GM23338 (cell line): ENCODE data around the gene TARBP1. TPM values are rescaled to one million over a fixed set of nuclear protein-coding genes. Genes with fewer than 3 reads are reported as not detected.

Experiments
- ATAC-seq: fragments of 200-7000 bp; cut with Tn5 transposase; 3 replicates; pipeline ENCODE4 v1.9.1; 2020
- DNase-seq: peaks from one replicate; pipeline ENCODE4 v3.0.0-alpha.2; 2015; ENCODE audit warnings: low spot score
- H2AFZ ChIP-seq: fragments of 200-600 bp; sonication (generic); 2 replicates; pipeline ENCODE4 v1.8.0; 2016; ENCODE audit warnings: antibody characterized with exemption, mild to moderate bottlenecking, moderate library complexity
- H3F3A ChIP-seq: fragments of 200-600 bp; sonication (generic); replicated peaks from 2 replicates; pipeline ENCODE4 v1.8.0; 2017; ENCODE audit warnings: antibody characterized with exemption, mixed run types, low read depth
- H3K27ac ChIP-seq: fragments of 200-600 bp; sonication (generic); 2 replicates; pipeline ENCODE4 v1.6.1; 2016; ENCODE audit warnings: low read depth
- H3K27me3 ChIP-seq: fragments of 200-600 bp; sonication (generic); 2 replicates; pipeline ENCODE4 v1.8.0; 2016; ENCODE audit warnings: mild to moderate bottlenecking, mixed run types, moderate library complexity; ENCODE audit not compliant: insufficient read depth
- H3K36me3 ChIP-seq: fragments of 200-600 bp; sonication (generic); 2 replicates; pipeline ENCODE4 v1.8.0; 2016; ENCODE audit warnings: mild to moderate bottlenecking; ENCODE audit not compliant: insufficient read depth
- H3K4me1 ChIP-seq: fragments of 200-600 bp; sonication (generic); 2 replicates; pipeline ENCODE4 v1.8.0; 2016; ENCODE audit warnings: mild to moderate bottlenecking, moderate library complexity; ENCODE audit not compliant: insufficient read depth
- H3K4me2 ChIP-seq: fragments of 200-600 bp; sonication (generic); 2 replicates; pipeline ENCODE4 v1.7.1; 2017; ENCODE audit warnings: mixed run types
- H3K4me3 ChIP-seq: fragments of 200-600 bp; sonication (generic); 2 replicates; pipeline ENCODE4 v1.6.1; 2016; ENCODE audit warnings: mixed run types
- H3K79me2 ChIP-seq: fragments of 200-600 bp; sonication (generic); replicated peaks from 2 replicates; pipeline ENCODE4 v1.8.0; 2017; ENCODE audit warnings: mild to moderate bottlenecking; ENCODE audit not compliant: insufficient read depth
- H3K9me2 ChIP-seq: fragments of 200-600 bp; sonication (generic); 2 replicates; pipeline ENCODE4 v1.8.0; 2017; ENCODE audit not compliant: insufficient read depth
- H4K20me1 ChIP-seq: fragments of 200-600 bp; sonication (generic); replicated peaks from 2 replicates; pipeline ENCODE4 v1.8.0; 2017; ENCODE audit warnings: mild to moderate bottlenecking; ENCODE audit not compliant: insufficient read depth
- H3K27ac Mint-ChIP-seq: 2 replicates; pipeline ENCODE4 v1.8.0; 2020; ENCODE audit warnings: inconsistent platforms, mild to moderate bottlenecking, moderate library complexity, mixed read lengths
- H3K27me3 Mint-ChIP-seq: 3 replicates; pipeline ENCODE4 v1.8.0; 2022; ENCODE audit warnings: low read depth, mild to moderate bottlenecking, moderate library complexity, mixed read lengths, inconsistent platforms; ENCODE audit not compliant: insufficient read depth, poor library complexity
- H3K36me3 Mint-ChIP-seq: 3 replicates; pipeline ENCODE4 v1.8.0; 2021; ENCODE audit warnings: low read depth, mild to moderate bottlenecking, inconsistent platforms, moderate library complexity, mixed read lengths
- H3K4me1 Mint-ChIP-seq: 3 replicates; pipeline ENCODE4 v1.8.0; 2020; ENCODE audit warnings: mild to moderate bottlenecking, inconsistent platforms, mixed read lengths
- H3K4me3 Mint-ChIP-seq: 3 replicates; pipeline ENCODE4 v1.8.0; 2021; ENCODE audit warnings: moderate library complexity, mild to moderate bottlenecking, inconsistent platforms, mixed read lengths
- H3K9me3 Mint-ChIP-seq: 3 replicates; pipeline ENCODE4 v1.8.0; 2020; ENCODE audit warnings: moderate library complexity, mild to moderate bottlenecking, inconsistent platforms, mixed read lengths
- POLR2AphosphoS5 ChIP-seq: IDR thresholded peaks from 2 replicates; pipeline ENCODE4 v1.6.1; 2016; ENCODE audit warnings: antibody characterized with exemption, low read depth
- ZNF331 ChIP-seq: fragments of 250-450 bp; sonication (Bioruptor Pico); IDR thresholded peaks from 2 replicates; pipeline ENCODE4 v1.5.0; 2020; ENCODE audit warnings: low read depth, mild to moderate bottlenecking, moderate library complexity
- polyA plus RNA-seq: library from polyadenylated mRNA; unstranded; fragments of >200 nt; fragmentation: Nextera tagmentation; extraction: Ambion mirVana; gene quantifications from 2 replicates; pipeline ENCODE4 v1.2.1, GENCODE V29; 2016
- total RNA-seq: library from RNA; depleted of rRNA; stranded (reverse); fragments of >200 nt; shearing (Covaris generic); gene quantifications from 2 replicates; pipeline ENCODE4 v1.2.3, GENCODE V29; 2014
- TF ChIP-seq, protein P1 (sequence below): fragments of 250-450 bp; sonication (Bioruptor Pico); IDR thresholded peaks from 2 replicates; pipeline ENCODE4 v1.5.0; 2020; ENCODE audit warnings: mild to moderate bottlenecking, moderate library complexity
- TF ChIP-seq, protein P2 (sequence below): IDR thresholded peaks from 2 replicates; pipeline ENCODE4 v1.6.1; 2016; ENCODE audit warnings: antibody characterized with exemption

Gene TARBP1
- total and polyA plus RNA-seq, 2 experiments from 2014 or later, result 14.9 to 18.8 TPM

DNA sequence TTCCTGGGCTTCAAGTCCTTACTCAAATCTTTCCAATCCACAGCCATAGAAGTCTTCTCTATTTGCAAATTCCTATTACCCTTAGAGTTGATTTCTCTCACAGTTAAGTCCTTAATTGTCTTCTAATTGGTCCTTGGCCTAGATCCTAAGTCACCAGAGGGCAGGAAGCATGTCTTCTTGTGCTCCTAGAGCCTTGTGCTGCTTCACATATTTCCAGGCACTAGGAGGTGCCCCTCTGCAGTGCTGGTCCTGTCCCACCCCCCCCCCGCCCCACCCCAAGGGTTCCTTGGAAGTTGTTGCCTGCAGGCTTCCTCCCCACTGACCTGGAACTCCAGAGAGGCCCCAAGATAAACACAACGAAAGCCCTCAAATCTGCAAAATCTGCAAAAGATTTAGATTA is 28.1 kb upstream of the TARBP1 start (continued):
- TF ChIP-seq, protein P1, sequence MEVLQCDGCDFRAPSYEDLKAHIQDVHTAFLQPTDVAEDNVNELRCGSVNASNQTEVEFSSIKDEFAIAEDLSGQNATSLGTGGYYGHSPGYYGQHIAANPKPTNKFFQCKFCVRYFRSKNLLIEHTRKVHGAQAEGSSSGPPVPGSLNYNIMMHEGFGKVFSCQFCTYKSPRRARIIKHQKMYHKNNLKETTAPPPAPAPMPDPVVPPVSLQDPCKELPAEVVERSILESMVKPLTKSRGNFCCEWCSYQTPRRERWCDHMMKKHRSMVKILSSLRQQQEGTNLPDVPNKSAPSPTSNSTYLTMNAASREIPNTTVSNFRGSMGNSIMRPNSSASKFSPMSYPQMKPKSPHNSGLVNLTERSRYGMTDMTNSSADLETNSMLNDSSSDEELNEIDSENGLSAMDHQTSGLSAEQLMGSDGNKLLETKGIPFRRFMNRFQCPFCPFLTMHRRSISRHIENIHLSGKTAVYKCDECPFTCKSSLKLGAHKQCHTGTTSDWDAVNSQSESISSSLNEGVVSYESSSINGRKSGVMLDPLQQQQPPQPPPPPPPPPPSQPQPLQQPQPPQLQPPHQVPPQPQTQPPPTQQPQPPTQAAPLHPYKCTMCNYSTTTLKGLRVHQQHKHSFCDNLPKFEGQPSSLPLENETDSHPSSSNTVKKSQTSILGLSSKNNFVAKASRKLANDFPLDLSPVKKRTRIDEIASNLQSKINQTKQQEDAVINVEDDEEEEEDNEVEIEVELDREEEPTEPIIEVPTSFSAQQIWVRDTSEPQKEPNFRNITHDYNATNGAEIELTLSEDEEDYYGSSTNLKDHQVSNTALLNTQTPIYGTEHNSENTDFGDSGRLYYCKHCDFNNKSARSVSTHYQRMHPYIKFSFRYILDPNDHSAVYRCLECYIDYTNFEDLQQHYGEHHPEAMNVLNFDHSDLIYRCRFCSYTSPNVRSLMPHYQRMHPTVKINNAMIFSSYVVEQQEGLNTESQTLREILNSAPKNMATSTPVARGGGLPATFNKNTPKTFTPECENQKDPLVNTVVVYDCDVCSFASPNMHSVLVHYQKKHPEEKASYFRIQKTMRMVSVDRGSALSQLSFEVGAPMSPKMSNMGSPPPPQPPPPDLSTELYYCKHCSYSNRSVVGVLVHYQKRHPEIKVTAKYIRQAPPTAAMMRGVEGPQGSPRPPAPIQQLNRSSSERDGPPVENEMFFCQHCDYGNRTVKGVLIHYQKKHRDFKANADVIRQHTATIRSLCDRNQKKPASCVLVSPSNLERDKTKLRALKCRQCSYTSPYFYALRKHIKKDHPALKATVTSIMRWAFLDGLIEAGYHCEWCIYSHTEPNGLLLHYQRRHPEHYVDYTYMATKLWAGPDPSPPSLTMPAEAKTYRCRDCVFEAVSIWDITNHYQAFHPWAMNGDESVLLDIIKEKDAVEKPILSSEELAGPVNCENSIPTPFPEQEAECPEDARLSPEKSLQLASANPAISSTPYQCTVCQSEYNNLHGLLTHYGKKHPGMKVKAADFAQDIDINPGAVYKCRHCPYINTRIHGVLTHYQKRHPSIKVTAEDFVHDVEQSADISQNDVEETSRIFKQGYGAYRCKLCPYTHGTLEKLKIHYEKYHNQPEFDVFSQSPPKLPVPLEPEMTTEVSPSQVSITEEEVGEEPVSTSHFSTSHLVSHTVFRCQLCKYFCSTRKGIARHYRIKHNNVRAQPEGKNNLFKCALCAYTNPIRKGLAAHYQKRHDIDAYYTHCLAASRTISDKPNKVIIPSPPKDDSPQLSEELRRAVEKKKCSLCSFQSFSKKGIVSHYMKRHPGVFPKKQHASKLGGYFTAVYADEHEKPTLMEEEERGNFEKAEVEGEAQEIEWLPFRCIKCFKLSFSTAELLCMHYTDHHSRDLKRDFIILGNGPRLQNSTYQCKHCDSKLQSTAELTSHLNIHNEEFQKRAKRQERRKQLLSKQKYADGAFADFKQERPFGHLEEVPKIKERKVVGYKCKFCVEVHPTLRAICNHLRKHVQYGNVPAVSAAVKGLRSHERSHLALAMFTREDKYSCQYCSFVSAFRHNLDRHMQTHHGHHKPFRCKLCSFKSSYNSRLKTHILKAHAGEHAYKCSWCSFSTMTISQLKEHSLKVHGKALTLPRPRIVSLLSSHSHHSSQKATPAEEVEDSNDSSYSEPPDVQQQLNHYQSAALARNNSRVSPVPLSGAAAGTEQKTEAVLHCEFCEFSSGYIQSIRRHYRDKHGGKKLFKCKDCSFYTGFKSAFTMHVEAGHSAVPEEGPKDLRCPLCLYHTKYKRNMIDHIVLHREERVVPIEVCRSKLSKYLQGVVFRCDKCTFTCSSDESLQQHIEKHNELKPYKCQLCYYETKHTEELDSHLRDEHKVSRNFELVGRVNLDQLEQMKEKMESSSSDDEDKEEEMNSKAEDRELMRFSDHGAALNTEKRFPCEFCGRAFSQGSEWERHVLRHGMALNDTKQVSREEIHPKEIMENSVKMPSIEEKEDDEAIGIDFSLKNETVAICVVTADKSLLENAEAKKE (CRISPR knock-in tag), result no peak

DNA sequence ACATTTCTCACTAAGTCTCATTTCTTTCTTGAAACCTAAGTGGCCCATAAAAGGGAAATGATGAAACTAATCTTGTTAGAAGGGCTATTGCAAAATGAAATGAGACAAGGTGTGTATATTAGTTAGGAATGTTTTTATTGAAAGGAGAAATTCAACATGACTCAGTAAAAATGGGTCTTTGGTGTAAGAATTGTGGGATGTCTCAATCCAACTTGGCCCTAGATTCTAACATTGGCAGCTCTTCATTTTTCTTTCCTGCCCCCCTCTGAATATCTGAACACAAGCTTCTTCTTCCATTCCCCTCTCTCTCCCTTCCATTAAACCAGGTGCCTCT is 26.8 kb upstream of the TARBP1 start:
- Mint-ChIP-seq H3K4me3 (no peak overlapping the region), H3K9me3 (peaks cover 3% of the 10 kb centered on the region; the same call in 2 of the 3 replicates), H3K36me3 (no peaks in the 10 kb centered on the region; the same call in 2 of the 3 replicates), H3K4me1 (peaks cover 53% of the 10 kb centered on the region), H3K27me3 (peaks cover 10% of the 10 kb centered on the region), H3K27ac (no peak overlapping the region)
- H3K4me2 ChIP-seq, result no peak overlapping the region
- H2AFZ ChIP-seq, result no peak overlapping the region; the same call in 1 of the 2 replicates
- H3F3A ChIP-seq, result no peaks in the 10 kb centered on the region
- H4K20me1 ChIP-seq, result no peaks in the 10 kb centered on the region
- ATAC-seq (no peak), DNase-seq (no peak)
- TF ChIP-seq, protein P2, sequence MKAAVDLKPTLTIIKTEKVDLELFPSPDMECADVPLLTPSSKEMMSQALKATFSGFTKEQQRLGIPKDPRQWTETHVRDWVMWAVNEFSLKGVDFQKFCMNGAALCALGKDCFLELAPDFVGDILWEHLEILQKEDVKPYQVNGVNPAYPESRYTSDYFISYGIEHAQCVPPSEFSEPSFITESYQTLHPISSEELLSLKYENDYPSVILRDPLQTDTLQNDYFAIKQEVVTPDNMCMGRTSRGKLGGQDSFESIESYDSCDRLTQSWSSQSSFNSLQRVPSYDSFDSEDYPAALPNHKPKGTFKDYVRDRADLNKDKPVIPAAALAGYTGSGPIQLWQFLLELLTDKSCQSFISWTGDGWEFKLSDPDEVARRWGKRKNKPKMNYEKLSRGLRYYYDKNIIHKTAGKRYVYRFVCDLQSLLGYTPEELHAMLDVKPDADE, result no peak
- TF ChIP-seq ZNF331 (CRISPR knock-in tag), result no peak
- no peak for TF ChIP-seq POLR2AphosphoS5
- no peaks in the 10 kb centered on the region for H3K36me3 ChIP-seq
- no peak overlapping the region for H3K4me3 ChIP-seq
- no peaks in the 10 kb centered on the region for H3K79me2 ChIP-seq
- H3K4me1 ChIP-seq, result peaks cover 33% of the 10 kb centered on the region
- H3K27ac ChIP-seq, result no peak overlapping the region
- no peaks in the 10 kb centered on the region for H3K27me3 ChIP-seq
- H3K9me2 ChIP-seq, result no peaks in the 10 kb centered on the region; the same call in 1 of the 2 replicates
